ENCODE data around the gene C21orf58. TPM values are rescaled to one million over a fixed set of nuclear protein-coding genes. Genes with fewer than 3 reads are reported as not detected.

C21orf58 gene
- total and polyA plus RNA-seq, 7 donors, result 0.92 to 7.4 (median 1.8) TPM

DNA sequence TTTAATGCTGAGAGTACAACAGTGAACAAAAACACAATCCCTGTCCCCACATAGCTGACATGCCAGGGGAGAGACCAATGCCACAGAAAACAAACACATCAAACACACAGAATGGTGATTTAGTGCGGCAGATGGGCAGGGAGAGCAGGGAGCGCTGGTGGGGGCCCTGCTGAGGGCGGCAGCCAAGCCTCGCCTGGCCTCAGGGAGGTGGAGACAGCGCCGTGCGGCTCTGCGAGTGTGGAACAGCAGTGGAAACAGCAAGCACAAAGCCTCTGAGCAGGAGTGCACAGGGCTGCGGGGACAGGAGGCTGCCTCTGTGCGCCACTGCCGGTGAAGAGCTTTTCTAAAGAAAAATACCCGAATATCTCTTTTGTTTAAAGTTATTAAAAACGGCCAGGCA lies 55.3 kb downstream of the C21orf58 start:
- peaks cover 59 to 100% (median 81%) of the 10 kb centered on the region in 4 donors for H3K36me3 ChIP-seq
- H3K4me1 ChIP-seq, result no peaks in the 10 kb centered on the region
- TF ChIP-seq, protein P1, sequence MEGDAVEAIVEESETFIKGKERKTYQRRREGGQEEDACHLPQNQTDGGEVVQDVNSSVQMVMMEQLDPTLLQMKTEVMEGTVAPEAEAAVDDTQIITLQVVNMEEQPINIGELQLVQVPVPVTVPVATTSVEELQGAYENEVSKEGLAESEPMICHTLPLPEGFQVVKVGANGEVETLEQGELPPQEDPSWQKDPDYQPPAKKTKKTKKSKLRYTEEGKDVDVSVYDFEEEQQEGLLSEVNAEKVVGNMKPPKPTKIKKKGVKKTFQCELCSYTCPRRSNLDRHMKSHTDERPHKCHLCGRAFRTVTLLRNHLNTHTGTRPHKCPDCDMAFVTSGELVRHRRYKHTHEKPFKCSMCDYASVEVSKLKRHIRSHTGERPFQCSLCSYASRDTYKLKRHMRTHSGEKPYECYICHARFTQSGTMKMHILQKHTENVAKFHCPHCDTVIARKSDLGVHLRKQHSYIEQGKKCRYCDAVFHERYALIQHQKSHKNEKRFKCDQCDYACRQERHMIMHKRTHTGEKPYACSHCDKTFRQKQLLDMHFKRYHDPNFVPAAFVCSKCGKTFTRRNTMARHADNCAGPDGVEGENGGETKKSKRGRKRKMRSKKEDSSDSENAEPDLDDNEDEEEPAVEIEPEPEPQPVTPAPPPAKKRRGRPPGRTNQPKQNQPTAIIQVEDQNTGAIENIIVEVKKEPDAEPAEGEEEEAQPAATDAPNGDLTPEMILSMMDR (IDR thresholded peaks at IDR 0.05), result no peak
- no peak for TF ChIP-seq POLR2A (IDR thresholded peaks at IDR 0.05)
- TF ChIP-seq POLR2AphosphoS5 (IDR thresholded peaks at IDR 0.05), result no peak
- TF ChIP-seq EP300 (IDR thresholded peaks at IDR 0.05), result no peak
- DNase-seq, result no peak
- no peak overlapping the region for H3K4me3 ChIP-seq
- H3K27me3 ChIP-seq, result no peaks in the 10 kb centered on the region
- intact Hi-C loops (cut with DNase I), result no loop called here
- no peaks in the 10 kb centered on the region for H3K9me3 ChIP-seq
- WGBS, 2 donors, result 94 to 97% methylated on average over 13 of the region's 13 CpGs
- no peak overlapping the region for H3K27ac ChIP-seq

DNA sequence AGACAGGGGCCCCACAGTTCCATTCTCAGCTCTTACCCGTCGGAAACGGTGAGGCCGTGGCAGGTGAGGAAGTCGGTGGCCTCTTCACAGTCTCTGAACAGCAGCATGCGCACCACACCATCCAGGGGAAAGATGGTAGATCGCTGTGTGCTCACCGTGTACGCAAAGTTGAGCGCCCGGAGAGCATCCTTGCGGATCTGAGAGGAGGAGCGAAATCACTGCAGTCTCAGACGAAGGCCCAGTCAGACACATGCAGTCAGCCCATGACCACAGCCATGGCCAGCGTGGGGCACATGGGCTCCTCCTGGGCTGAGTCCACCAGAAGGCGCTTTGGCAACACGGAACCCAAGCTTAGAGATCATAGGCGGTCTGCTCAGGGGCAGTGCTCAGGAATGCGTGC lies 56.7 kb downstream of the C21orf58 start:
- H3K36me3 ChIP-seq, result peaks cover 49 to 98% (median 73%) of the 10 kb centered on the region in 4 donors
- 94 to 96% methylated on average over 19 of the region's 19 CpGs for WGBS, 2 donors

DNA sequence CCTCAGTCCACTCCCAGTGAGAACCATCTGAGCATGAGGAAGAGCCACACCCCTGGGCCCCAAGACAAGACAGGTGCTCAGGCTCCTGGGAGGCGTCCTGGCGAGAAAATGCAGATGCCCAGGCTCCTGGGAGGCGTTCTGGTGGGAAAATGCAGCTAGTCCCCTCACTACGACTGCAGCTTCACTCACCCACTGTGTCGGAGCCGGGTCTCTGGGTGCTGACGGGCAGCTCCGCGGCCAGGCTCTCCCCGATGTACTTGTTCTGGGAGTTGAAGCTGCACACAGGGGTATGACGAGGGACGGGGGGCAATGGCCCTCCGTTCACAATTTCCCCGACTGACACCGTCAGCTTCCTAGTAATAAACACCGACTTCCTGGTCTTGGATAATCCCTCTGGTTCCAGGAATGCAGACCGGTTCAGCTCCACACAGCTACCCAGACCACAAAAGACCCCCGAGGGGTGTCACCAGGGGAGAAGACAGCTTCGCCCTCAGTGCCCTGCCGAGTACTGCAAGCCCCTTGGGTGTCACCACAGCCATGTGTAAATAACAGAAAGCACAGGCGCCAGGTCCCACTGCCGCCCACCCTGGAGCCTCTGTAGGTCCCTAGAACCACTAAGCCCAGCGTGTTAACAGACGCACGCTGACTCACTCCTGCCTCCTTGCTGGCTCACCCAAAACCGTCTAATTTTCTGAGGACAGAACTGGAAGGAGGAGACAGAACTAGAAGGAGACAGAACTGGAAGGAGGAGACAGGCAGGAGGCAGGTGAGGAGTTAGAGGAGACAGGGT lies 57.7 kb downstream of the C21orf58 start:
- Histone ChIP-seq H3K4me3 (no peak overlapping the region), H3K4me1 (no peaks in the 10 kb centered on the region), H3K36me3 (peaks cover 54 to 98% (median 72%) of the 10 kb centered on the region in 4 donors), H3K27me3 (no peaks in the 10 kb centered on the region), H3K27ac (no peak overlapping the region), H3K9me3 (no peaks in the 10 kb centered on the region)
- no peak for DNase-seq
- intact Hi-C loops (cut with DNase I), result no loop called here
- 87 to 89% methylated on average over 26 of the region's 26 CpGs for WGBS, 2 donors
- TF ChIP-seq EP300 (IDR thresholded peaks at IDR 0.05), result no peak
- no peak for TF ChIP-seq POLR2A (IDR thresholded peaks at IDR 0.05)
- TF ChIP-seq POLR2AphosphoS5 (IDR thresholded peaks at IDR 0.05), result no peak
- TF ChIP-seq, protein P1 (IDR thresholded peaks at IDR 0.05), result no peak

More for the DNA sequence above, 56.7 kb downstream of the C21orf58 start:
- Histone ChIP-seq H3K4me3 (no peak overlapping the region), H3K27me3 (no peaks in the 10 kb centered on the region), H3K9me3 (no peaks in the 10 kb centered on the region), H3K27ac (no peak overlapping the region), H3K4me1 (no peaks in the 10 kb centered on the region)
- intact Hi-C loops (cut with DNase I), result no loop called here
- no peak for DNase-seq
- TF ChIP-seq POLR2A (IDR thresholded peaks at IDR 0.05), result no peak
- no peak for TF ChIP-seq POLR2AphosphoS5 (IDR thresholded peaks at IDR 0.05)

GRCh38 chr21:46264690-46265144 lies 59.0 kb downstream of the C21orf58 start:
- Histone ChIP-seq H3K4me3 (no peak overlapping the region), H3K27me3 (no peaks in the 10 kb centered on the region), H3K9me3 (no peaks in the 10 kb centered on the region), H3K36me3 (peaks cover 59 to 98% (median 75%) of the 10 kb centered on the region in 4 donors), H3K4me1 (no peaks in the 10 kb centered on the region), H3K27ac (no peak overlapping the region)
- DNase-seq, result no peak
- intact Hi-C loops (cut with DNase I), result no loop called here
- TF ChIP-seq, protein P1 (IDR thresholded peaks at IDR 0.05), result no peak
- no peak for TF ChIP-seq POLR2AphosphoS5 (IDR thresholded peaks at IDR 0.05)
- 73 to 85% methylated on average over 13 of the region's 13 CpGs for WGBS, 2 donors

DNA sequence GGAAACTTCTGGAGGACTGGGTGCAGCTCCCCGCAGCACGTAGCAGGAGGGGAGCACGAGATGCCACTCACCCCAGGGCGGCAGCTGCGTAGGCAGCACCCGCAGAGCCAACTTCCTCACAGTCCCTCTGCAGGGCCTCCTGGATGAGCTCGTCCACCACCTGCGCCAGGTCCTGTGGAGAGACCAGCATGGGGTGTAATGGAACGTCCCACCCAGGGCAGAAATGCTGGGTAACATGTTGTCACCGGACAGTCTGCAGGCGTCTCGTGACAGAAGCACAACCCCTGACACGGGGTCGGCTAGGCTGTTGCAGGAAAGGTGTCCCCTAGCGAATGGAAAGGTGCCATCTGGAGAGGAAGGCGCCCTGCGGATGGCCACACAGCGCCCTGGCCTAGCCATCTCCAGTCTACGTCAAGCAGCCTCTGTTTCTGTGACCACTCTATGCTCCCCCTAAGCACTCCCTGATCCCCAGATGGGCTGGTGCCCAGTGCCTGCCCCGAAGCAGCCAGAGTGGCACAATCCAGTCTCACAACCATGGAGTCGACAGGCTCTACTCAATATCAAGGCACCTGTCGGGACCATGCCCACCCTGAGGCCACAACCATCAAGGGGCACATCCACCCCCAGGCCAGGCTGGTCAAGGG lies 59.5 kb downstream of the C21orf58 start:
- Histone ChIP-seq H3K27me3 (no peaks in the 10 kb centered on the region), H3K9me3 (no peaks in the 10 kb centered on the region), H3K4me3 (no peak overlapping the region), H3K27ac (no peak overlapping the region), H3K36me3 (peaks cover 54 to 98% (median 74%) of the 10 kb centered on the region in 4 donors), H3K4me1 (no peaks in the 10 kb centered on the region)
- DNase-seq, result no peak
- TF ChIP-seq POLR2AphosphoS5 (IDR thresholded peaks at IDR 0.05) (no peak), POLR2A (IDR thresholded peaks at IDR 0.05) (no peak), EP300 (IDR thresholded peaks at IDR 0.05) (no peak)
- TF ChIP-seq, protein P1 (IDR thresholded peaks at IDR 0.05), result no peak
- WGBS, 2 donors, result 95 to 96% methylated on average over 22 of the region's 22 CpGs
- intact Hi-C loops (cut with DNase I), result no loop called here

Measured in sigmoid colon (tissue), 7 donors.